ENCODE data around the gene IVD. TPM values are rescaled to one million over a fixed set of nuclear protein-coding genes. Genes with fewer than 3 reads are reported as not detected.

Gene IVD
- total and polyA plus RNA-seq, 3 donors from 2014 or later: 79.1 to 94.7 (median 88.7) TPM

GRCh38 chr15:40358471-40359353, 46.9 kb upstream of the IVD start:
- Histone ChIP-seq H3K4me1 (peaks cover 13% of the 10 kb centered on the region), H3K27me3 (no peaks in the 10 kb centered on the region), H3K36me3 (ENCODE audit: low read depth, missing control alignments) (no peaks in the 10 kb centered on the region), H3K27ac (no peak overlapping the region), H3K9me3 (no peaks in the 10 kb centered on the region), H3K4me3 (peak overlapping the region; percentile 38 to 57)
- intact Hi-C loops (cut with DNase I; ENCODE audit: low total_unique reads): no loop called here
- TF ChIP-seq CTCF (IDR thresholded peaks at IDR 0.05) (no peak), POLR2A (IDR thresholded peaks at IDR 0.05) (no peak)
- 10 to 13% methylated on average over 16 to 31 of the region's 31 CpGs for WGBS, 2 donors
- DNase-seq: no peak

- 89 to 95% methylated on average over 4 of the region's 4 CpGs for WGBS, 2 donors
- Histone ChIP-seq H3K27me3 (no peaks in the 10 kb centered on the region), H3K4me1 (peaks cover 4% of the 10 kb centered on the region), H3K4me3 (no peak overlapping the region), H3K9me3 (no peaks in the 10 kb centered on the region), H3K36me3 (ENCODE audit: low read depth, missing control alignments) (no peaks in the 10 kb centered on the region), H3K27ac (no peak overlapping the region)
- no peak for TF ChIP-seq POLR2A (IDR thresholded peaks at IDR 0.05)
- no peak for TF ChIP-seq CTCF (IDR thresholded peaks at IDR 0.05)
- no peak for DNase-seq
- intact Hi-C loops (cut with DNase I; ENCODE audit: low total_unique reads): loop anchor here (10.0 kb wide), 1 partner anchor 55 kb away; no protein-coding TSS in a partner anchor
Measured at GRCh38 chr15:40360015-40360414, 45.6 kb upstream of the IVD start.

- DNase-seq: no peak
- Histone ChIP-seq H3K9me3 (no peaks in the 10 kb centered on the region), H3K4me1 (peaks cover 4% of the 10 kb centered on the region), H3K27me3 (no peaks in the 10 kb centered on the region), H3K27ac (no peak overlapping the region), H3K4me3 (no peak overlapping the region), H3K36me3 (ENCODE audit: low read depth, missing control alignments) (no peaks in the 10 kb centered on the region)
- TF ChIP-seq CTCF (IDR thresholded peaks at IDR 0.05) (no peak), POLR2A (IDR thresholded peaks at IDR 0.05) (no peak)
- WGBS, 2 donors: 78 to 86% methylated on average over 2 of the region's 2 CpGs
- intact Hi-C loops (cut with DNase I; ENCODE audit: low total_unique reads): loop anchor here (10.0 kb wide), 1 partner anchor 53 kb away; no protein-coding TSS in a partner anchor
Measured at GRCh38 chr15:40361640-40362039, 44.0 kb upstream of the IVD start.

- WGBS, 2 donors: 89 to 92% methylated on average over 8 of the region's 8 CpGs
- TF ChIP-seq CTCF (IDR thresholded peaks at IDR 0.05) (no peak), POLR2A (IDR thresholded peaks at IDR 0.05) (no peak)
- Histone ChIP-seq H3K9me3 (no peaks in the 10 kb centered on the region), H3K27me3 (no peaks in the 10 kb centered on the region), H3K36me3 (ENCODE audit: low read depth, missing control alignments) (no peaks in the 10 kb centered on the region), H3K27ac (no peak overlapping the region), H3K4me1 (peaks cover under 1% of the 10 kb centered on the region), H3K4me3 (no peak overlapping the region)
- intact Hi-C loops (cut with DNase I; ENCODE audit: low total_unique reads): loop anchor here (10.0 kb wide), 1 partner anchor 51 kb away; no protein-coding TSS in a partner anchor
- DNase-seq: no peak
Measured at GRCh38 chr15:40363611-40364010, 42.0 kb upstream of the IVD start.
